Measurements from ENCODE around the gene MAP3K19.
"Not testable (repeated sequence)": the region's sequence is repeated elsewhere in the genome, so short reads cannot be mapped to it uniquely, and the experiment has no call there.

MAP3K19 gene

GRCh38 chr2:135050132-135050531 lies 2.9 kb upstream of the MAP3K19 start:
- no peak for DNase-seq

GRCh38 chr2:135048122-135048521 lies 875 bp upstream of the MAP3K19 start:
- no peak for DNase-seq

GRCh38 chr2:135043345-135043744 lies 3.9 kb downstream of the MAP3K19 start:
- no peak for DNase-seq

GRCh38 chr2:135037831-135038230 lies 9.4 kb downstream of the MAP3K19 start:
- DNase-seq: no peak

- not testable (repeated sequence) for DNase-seq
Measured at GRCh38 chr2:135033216-135033615, 14.0 kb downstream of the MAP3K19 start.

GRCh38 chr2:135030826-135031225 lies 16.4 kb downstream of the MAP3K19 start:
- peak; percentile 23 for DNase-seq

GRCh38 chr2:135029481-135030134 lies 17.6 kb downstream of the MAP3K19 start:
- no peak for DNase-seq

GRCh38 chr2:135023886-135024485 lies 23.3 kb downstream of the MAP3K19 start:
- DNase-seq: no peak

GRCh38 chr2:135022952-135023880 lies 24.0 kb downstream of the MAP3K19 start:
- no peak for DNase-seq

GRCh38 chr2:135021618-135022017 lies 25.6 kb downstream of the MAP3K19 start:
- DNase-seq: no peak

- DNase-seq: no peak
Measured at GRCh38 chr2:135011633-135012032, 35.6 kb downstream of the MAP3K19 start.

- no peak for DNase-seq
Measured at GRCh38 chr2:135010200-135010942, 36.9 kb downstream of the MAP3K19 start.

GRCh38 chr2:135009339-135009738 lies 37.9 kb downstream of the MAP3K19 start:
- DNase-seq: no peak

GRCh38 chr2:135005753-135006152 lies 41.5 kb downstream of the MAP3K19 start:
- DNase-seq: no peak

- DNase-seq: peak; percentile 61
Measured at GRCh38 chr2:135004005-135004746, 43.1 kb downstream of the MAP3K19 start.

GRCh38 chr2:135002836-135003235 lies 44.4 kb downstream of the MAP3K19 start:
- no peak for DNase-seq

GRCh38 chr2:134999521-134999920 lies 47.7 kb downstream of the MAP3K19 start:
- no peak for DNase-seq

GRCh38 chr2:134988994-134989605 lies 58.1 kb downstream of the MAP3K19 start:
- peak; percentile 28 for DNase-seq

GRCh38 chr2:134985061-134985460 lies 62.2 kb downstream of the MAP3K19 start:
- DNase-seq: no peak

- no peak for DNase-seq
Measured at GRCh38 chr2:134982603-134983002, 64.6 kb downstream of the MAP3K19 start.

GRCh38 chr2:134980639-134981038 lies 66.6 kb downstream of the MAP3K19 start:
- DNase-seq: no peak

- no peak for DNase-seq
Measured at GRCh38 chr2:134979221-134979620, 68.0 kb downstream of the MAP3K19 start.
